ENCODE results near the gene ZNF490. TPM values are rescaled to one million over a fixed set of nuclear protein-coding genes. Genes with fewer than 3 reads are reported as not detected.

ZNF490 gene
- total and polyA plus RNA-seq, 4 donors: 0.94 to 10.4 (median 4.3) TPM

- no peak overlapping the region for H3K27ac ChIP-seq (ENCODE audit: low read depth in 1 of 2, low read length in 1 of 2)
These were observed 6.9 kb downstream of the ZNF490 start for GRCh38 chr19:12603714-12604113.

GRCh38 chr19:12597594-12597993 is 13.0 kb downstream of the ZNF490 start:
- TF ChIP-seq CTCF (IDR thresholded peaks at IDR 0.05; ENCODE audit: control extremely low read depth, extremely low read depth): no peak
- H3K36me3 ChIP-seq (ENCODE audit: control insufficient read depth in 4 of 4, insufficient read depth in 4 of 4, low read length in 4 of 4): peaks cover 0 to 12% (median 7%) of the 10 kb centered on the region in 4 donors
- H3K27me3 ChIP-seq (ENCODE audit: control insufficient read depth in 3 of 3, insufficient read depth in 3 of 3, low read length in 2 of 3): no peaks in the 10 kb centered on the region
- no peak overlapping the region for H3K27ac ChIP-seq (ENCODE audit: low read depth in 1 of 2, low read length in 1 of 2)
- H3K9me3 ChIP-seq (ENCODE audit: control insufficient read depth in 4 of 4, insufficient read depth in 3 of 4, low read length in 3 of 4): no peaks in the 10 kb centered on the region
- H3K9ac ChIP-seq (ENCODE audit: insufficient read depth in 1 of 2, low read length in 2 of 2): no peak overlapping the region
- WGBS, 2 donors: 61 to 85% methylated on average over 11 of the region's 11 CpGs
- no peak for ATAC-seq (ENCODE audit: insufficient read depth, low FRiP score)
- DNase-seq: no peak
- H3K4me1 ChIP-seq (ENCODE audit: control insufficient read depth in 5 of 5, insufficient read depth in 5 of 5, low read length in 5 of 5): no peaks in the 10 kb centered on the region
- H3K4me3 ChIP-seq: no peak overlapping the region

More at GRCh38 chr19:12603714-12604113, 6.9 kb downstream of the ZNF490 start:
- Histone ChIP-seq H3K9me3 (ENCODE audit: control insufficient read depth in 4 of 4, insufficient read depth in 3 of 4, low read length in 3 of 4) (no peaks in the 10 kb centered on the region), H3K36me3 (ENCODE audit: control insufficient read depth in 4 of 4, insufficient read depth in 4 of 4, low read length in 4 of 4) (peaks cover 0 to 23% (median 6%) of the 10 kb centered on the region in 4 donors), H3K4me1 (ENCODE audit: control insufficient read depth in 5 of 5, insufficient read depth in 5 of 5, low read length in 5 of 5) (peaks cover 0 to under 1% (median 0%) of the 10 kb centered on the region in 5 donors), H3K4me3 (no peak overlapping the region), H3K9ac (ENCODE audit: insufficient read depth in 1 of 2, low read length in 2 of 2) (no peak overlapping the region), H3K27me3 (ENCODE audit: control insufficient read depth in 3 of 3, insufficient read depth in 3 of 3, low read length in 2 of 3) (no peaks in the 10 kb centered on the region)
- ATAC-seq (ENCODE audit: insufficient read depth, low FRiP score) (no peak), DNase-seq (peak; percentile 20 to 61 (median 53))
- no peak for TF ChIP-seq CTCF (IDR thresholded peaks at IDR 0.05; ENCODE audit: control extremely low read depth, extremely low read depth)
- WGBS, 2 donors: 85 to 94% methylated on average over 1 of the region's 1 CpG

- Histone ChIP-seq H3K27me3 (ENCODE audit: control insufficient read depth in 3 of 3, insufficient read depth in 3 of 3, low read length in 2 of 3) (no peaks in the 10 kb centered on the region), H3K9me3 (ENCODE audit: control insufficient read depth in 4 of 4, insufficient read depth in 3 of 4, low read length in 3 of 4) (no peaks in the 10 kb centered on the region), H3K9ac (ENCODE audit: insufficient read depth in 1 of 2, low read length in 2 of 2) (no peak overlapping the region), H3K4me1 (ENCODE audit: control insufficient read depth in 5 of 5, insufficient read depth in 5 of 5, low read length in 5 of 5) (no peaks in the 10 kb centered on the region), H3K4me3 (no peak overlapping the region), H3K36me3 (ENCODE audit: control insufficient read depth in 4 of 4, insufficient read depth in 4 of 4, low read length in 4 of 4) (peaks cover 0 to 12% (median 7%) of the 10 kb centered on the region in 4 donors), H3K27ac (ENCODE audit: low read depth in 1 of 2, low read length in 1 of 2) (peak overlapping the region in 1 of 2 donors; percentile 22)
- ATAC-seq (ENCODE audit: insufficient read depth, low FRiP score) (no peak), DNase-seq (peak; percentile 46 to 62 (median 50))
- WGBS, 2 donors: 68 to 87% methylated on average over 35 to 38 of the region's 38 CpGs
- no peak for TF ChIP-seq CTCF (IDR thresholded peaks at IDR 0.05; ENCODE audit: control extremely low read depth, extremely low read depth)
These were observed 13.6 kb downstream of the ZNF490 start for GRCh38 chr19:12596927-12597548.

All from lung (tissue), 12 donors.